Putamen (tissue), 1 donor: ENCODE data around the gene HOXB4.
A peak's percentile ranks its signal among the peaks of the same experiment; 100 is the strongest.

ENCODE experiments used
- DNase-seq: peaks from one replicate; pipeline ENCODE4 v3.0.0-alpha.2; 2016; ENCODE audit warnings: low spot score

The HOXB4 gene

GRCh38 chr17:48577946-48578615 is at the start of gene HOXB4:
Gene HOXB4 (minus strand): TSS chr17:48578350. CDS start chr17:48578319, 31 bp downstream.
- DNase-seq = peak; percentile 2

- no peak for DNase-seq
Measured at GRCh38 chr17:48627118-48627597, 49.0 kb upstream of the HOXB4 start.

- no peak for DNase-seq
Measured at GRCh38 chr17:48626245-48627117, 48.3 kb upstream of the HOXB4 start, which contains the start of gene HOXB9. Gene HOXB9 (minus strand): TSS chr17:48626358. CDS start chr17:48626269, 89 bp downstream.

- no peak for DNase-seq
Measured at GRCh38 chr17:48625495-48626244, 47.5 kb upstream of the HOXB4 start.

GRCh38 chr17:48624544-48625494 is 46.7 kb upstream of the HOXB4 start:
- no peak for DNase-seq

- no peak for DNase-seq
Measured at GRCh38 chr17:48624118-48624517, 46.0 kb upstream of the HOXB4 start.

GRCh38 chr17:48623583-48623982 is 45.4 kb upstream of the HOXB4 start:
- no peak for DNase-seq

GRCh38 chr17:48622857-48623256 is 44.7 kb upstream of the HOXB4 start:
- DNase-seq = no peak

GRCh38 chr17:48621410-48622392 is 43.6 kb upstream of the HOXB4 start:
- DNase-seq = no peak

- DNase-seq = no peak
Measured at GRCh38 chr17:48620461-48621139, 42.5 kb upstream of the HOXB4 start.

GRCh38 chr17:48619826-48620449 is 41.8 kb upstream of the HOXB4 start:
- DNase-seq = no peak

- peak; percentile 67 for DNase-seq
Measured at GRCh38 chr17:48618256-48618896, 40.2 kb upstream of the HOXB4 start.

- no peak for DNase-seq
Measured at GRCh38 chr17:48617471-48618255, 39.5 kb upstream of the HOXB4 start.

- DNase-seq = no peak
Measured at GRCh38 chr17:48616717-48617470, 38.7 kb upstream of the HOXB4 start.

- no peak for DNase-seq
Measured at GRCh38 chr17:48615963-48616716, 38.0 kb upstream of the HOXB4 start.
